Measurements from ENCODE around the gene KLHL7.
"Not testable (repeated sequence)": the region's sequence is repeated elsewhere in the genome, so short reads cannot be mapped to it uniquely, and the experiment has no call there.

The KLHL7 gene

GRCh38 chr7:23109470-23109869 is 3.9 kb downstream of the KLHL7 start:
- no peak for DNase-seq

- DNase-seq: no peak
These were observed 9.3 kb downstream of the KLHL7 start for GRCh38 chr7:23114896-23115295.

DNA sequence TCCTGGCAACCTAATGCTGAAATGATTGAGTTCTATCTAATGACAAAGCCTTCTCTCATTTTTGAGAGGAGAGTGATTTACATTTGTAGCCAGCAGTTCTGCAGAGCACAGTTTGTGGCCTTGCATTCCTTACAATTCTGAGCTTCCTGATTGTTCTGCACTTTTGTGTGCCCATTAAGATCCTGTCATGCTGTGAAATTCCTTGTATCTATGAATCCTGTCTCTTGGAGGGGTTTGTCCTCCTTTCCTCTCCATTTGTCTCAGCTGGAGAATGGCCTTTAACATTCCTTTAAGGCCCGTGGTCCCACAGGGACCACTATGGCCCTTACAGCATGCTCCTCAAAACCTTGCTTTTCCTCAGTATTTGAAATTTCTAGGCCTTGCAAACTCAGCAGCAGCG is 10.4 kb downstream of the KLHL7 start:
- DNase-seq: no peak

DNA sequence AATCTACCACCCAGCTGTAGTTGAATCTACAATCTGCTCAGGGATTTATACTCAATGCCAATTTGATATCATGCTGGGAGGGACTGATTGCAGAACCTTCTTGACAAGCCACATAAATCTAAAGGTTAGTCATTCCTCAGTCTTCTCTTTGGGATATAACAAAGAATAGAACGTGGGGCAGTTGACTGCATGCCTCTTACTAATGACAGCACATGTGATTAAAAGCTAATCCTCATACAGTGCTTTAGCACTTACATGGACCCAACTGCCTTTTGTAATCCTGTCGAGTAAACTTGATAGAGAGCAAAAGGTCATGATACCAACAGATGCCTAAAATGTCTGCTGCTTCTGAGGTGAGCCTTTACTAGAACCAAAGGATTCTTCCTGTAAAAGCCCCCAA is 12.3 kb downstream of the KLHL7 start:
- no peak for DNase-seq

- no peak for DNase-seq
These were observed 14.5 kb downstream of the KLHL7 start for GRCh38 chr7:23120106-23120505.

- no peak for DNase-seq
These were observed 15.6 kb downstream of the KLHL7 start for GRCh38 chr7:23121165-23121564.

GRCh38 chr7:23123007-23123406 is 17.4 kb downstream of the KLHL7 start:
- DNase-seq: no peak

DNA sequence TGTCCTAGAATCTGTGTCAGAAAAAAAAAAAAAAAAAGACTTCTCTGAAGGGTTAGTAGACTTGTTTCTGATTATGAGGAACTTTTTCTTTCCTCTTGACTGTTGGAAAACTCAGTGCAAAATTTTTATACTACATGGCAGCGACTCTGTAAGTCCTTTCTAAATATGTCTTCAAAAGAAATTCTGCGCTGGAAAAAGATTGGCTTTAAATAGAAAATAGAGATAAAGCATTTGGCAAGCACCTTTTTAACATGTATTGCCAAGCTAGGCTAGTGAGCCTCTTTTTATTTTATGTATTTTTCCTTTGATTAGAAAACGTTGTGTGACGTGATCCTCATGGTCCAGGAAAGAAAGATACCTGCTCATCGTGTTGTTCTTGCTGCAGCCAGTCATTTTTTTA is 17.9 kb downstream of the KLHL7 start:
- DNase-seq: no peak

DNA sequence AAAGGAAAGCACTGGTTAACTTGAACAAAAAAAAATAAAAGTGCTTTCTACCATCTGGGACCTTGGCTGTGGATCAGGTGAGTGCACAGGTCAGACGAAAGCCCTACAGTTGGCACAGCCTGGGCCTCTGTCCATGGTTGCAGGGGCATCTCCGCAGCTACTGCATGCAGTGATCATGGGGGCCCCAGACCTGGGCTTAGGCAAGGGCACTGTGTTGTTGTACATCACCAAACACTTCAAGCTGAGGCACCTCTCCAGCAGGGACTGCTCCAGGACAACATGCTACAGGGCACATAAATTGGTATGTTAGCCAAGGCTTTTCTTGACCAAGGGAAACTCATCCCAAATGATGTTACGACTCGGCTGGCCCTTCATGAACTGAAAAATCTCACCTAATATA is 23.5 kb downstream of the KLHL7 start:
- no peak for DNase-seq

- DNase-seq: not testable (repeated sequence)
These were observed 26.2 kb downstream of the KLHL7 start for GRCh38 chr7:23131799-23132198.

- no peak for DNase-seq
These were observed 28.2 kb downstream of the KLHL7 start for GRCh38 chr7:23133797-23134196.

GRCh38 chr7:23135755-23136154 is 30.2 kb downstream of the KLHL7 start:
- DNase-seq: no peak

- DNase-seq: no peak
These were observed 30.6 kb downstream of the KLHL7 start for GRCh38 chr7:23136216-23136615.

DNA sequence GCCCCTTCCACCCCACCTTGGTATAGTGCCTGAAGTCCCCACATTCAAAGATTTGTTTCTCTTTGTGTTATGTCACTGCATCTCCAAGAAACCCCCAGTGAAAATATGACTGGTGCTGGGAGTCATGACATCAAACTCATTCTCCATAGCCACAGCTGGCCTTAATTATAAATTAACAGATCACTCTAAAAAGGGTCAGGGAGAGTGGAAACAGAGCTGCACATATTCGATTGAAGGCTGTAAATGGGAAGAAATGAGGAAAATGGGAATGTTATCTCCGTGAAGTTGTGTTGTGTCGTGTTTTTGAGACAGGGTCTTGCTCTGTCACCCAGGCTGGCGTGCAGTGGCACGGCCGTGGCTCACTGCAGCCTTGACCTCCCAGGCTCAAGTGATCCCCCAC is 52.1 kb downstream of the KLHL7 start:
- no peak for DNase-seq

DNA sequence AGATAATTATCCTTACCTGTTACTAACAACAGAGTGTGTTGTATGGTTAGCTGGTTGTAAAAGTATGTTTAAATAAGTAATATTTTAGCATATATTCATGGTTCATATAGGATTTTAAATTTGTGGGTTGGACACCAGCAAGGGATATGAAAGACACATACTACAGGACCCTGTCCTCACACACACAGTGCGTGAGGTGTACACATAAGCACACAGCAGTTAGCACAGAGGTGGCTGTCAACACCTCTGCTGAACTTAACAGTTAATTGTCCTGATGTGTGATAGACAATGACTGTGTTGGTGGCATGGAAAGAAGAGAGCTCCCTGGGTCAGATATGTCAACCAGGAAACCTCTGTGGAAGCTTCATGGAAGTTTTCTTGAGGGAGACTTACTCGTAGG is 53.0 kb downstream of the KLHL7 start:
- no peak for DNase-seq

DNA sequence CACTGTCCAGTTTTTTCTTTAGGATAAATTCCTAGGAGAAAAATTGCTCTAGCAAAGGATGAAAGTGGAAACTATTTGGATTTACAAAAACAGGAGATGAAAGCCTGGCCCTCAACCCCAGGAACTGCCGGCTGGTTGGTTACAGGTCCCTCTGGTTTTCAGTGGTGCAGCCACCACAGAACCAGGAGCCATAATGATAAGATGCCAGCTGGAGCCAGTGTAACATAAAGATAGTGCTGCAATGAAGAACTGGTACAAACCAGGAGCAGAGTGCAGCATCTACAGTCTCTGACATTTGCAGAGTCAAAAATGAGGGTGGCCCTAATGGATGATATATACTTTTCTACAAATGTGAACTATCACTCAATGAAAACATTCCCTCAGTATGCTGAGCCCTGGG is 55.9 kb downstream of the KLHL7 start:
- DNase-seq: no peak

- DNase-seq: no peak
These were observed 59.3 kb downstream of the KLHL7 start for GRCh38 chr7:23164846-23165245.

DNA sequence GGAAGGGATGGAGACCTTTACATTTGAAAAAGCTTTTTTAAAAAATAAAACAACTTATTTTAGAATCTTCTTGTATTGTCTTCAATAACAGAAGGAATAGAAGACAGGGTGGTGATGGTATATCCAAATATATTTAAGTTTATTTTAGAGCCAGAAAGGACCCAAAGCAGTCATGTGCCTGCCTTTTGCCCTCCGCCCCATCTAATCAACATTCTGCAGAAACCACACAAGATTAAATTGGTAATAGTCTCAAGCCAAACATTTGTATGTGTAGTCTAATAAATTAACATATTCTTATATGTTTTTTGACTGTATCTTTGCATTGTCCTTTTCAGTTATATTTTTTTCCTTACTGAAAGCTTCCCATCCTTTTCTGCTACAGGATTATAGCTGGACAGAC is 59.7 kb downstream of the KLHL7 start:
- no peak for DNase-seq

DNA sequence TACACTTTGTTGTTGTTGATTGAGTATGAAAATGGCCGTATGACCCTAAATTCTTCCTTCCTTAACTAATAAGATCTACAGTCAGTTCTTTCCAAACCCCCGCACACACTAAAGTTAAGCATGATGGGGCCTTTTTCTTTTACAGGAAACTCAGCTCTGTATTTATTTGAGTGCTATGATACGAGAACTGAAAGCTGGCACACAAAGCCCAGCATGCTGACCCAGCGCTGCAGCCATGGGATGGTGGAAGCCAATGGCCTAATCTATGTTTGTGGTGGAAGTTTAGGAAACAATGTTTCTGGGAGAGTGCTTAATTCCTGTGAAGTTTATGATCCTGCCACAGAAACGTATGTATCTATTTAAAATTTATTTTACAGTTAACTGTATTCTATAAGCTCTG is 62.1 kb downstream of the KLHL7 start:
- DNase-seq: no peak

DNA sequence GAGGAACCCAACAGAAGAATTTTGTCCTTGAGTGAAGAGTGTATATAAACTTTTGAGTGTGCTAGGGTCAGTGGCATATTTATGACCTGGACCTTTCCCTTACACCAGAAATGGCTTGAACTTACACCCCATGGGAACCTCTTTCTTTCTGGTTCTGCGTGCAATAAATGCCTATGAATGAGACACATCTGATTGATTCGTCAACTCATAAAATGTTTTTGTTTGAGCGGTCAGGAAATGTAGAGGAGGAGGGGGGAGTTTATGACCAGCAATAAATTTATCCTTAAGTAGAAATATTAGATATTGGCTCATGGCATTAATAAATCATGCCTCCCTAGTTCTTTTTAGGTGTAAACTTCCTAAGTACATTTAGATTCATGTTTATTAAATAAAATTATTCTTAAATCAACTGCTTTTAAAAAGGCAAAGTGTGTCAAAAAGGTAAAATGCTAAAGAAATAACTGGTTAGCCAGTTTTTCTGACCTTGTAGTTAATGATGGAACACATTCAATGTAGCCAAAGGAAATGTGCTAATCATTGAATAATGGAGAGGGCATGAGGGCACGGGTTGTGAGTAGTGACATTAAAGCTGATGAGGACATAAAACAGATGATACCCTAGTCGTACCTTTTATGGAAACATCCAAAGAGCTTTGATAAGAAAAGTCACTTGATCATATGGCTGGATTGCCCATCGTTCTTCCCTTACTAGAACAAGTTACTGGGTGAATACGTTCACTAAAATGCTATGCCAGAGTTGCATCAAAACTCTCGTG is 62.7 kb downstream of the KLHL7 start:
- DNase-seq: no peak

DNA sequence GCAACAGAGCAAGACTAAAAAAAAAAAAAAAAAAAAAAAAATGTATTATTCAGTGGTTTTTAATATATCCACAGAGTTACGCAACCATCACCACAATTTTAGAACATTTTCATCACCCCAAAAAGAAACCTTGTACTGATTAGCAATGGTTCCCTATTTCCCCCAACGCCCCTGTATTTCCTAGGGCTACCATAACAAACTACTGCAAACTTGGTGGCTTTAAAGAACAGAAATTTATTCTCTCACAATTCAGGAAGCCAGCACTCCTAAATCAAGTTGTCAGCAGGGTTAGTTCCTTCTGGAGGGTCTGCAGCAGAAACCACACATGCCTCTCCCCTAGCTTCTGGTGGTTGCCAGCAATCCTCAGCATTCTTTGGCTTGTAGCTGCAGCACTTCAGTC is 70.4 kb downstream of the KLHL7 start:
- DNase-seq: no peak

- DNase-seq: peak; percentile 96
These were observed 76.3 kb downstream of the KLHL7 start, which contains the start of gene NUP42 for GRCh38 chr7:23181684-23182553. Gene NUP42 (plus strand): TSS chr7:23182048. CDS start chr7:23182086, 38 bp downstream.

DNA sequence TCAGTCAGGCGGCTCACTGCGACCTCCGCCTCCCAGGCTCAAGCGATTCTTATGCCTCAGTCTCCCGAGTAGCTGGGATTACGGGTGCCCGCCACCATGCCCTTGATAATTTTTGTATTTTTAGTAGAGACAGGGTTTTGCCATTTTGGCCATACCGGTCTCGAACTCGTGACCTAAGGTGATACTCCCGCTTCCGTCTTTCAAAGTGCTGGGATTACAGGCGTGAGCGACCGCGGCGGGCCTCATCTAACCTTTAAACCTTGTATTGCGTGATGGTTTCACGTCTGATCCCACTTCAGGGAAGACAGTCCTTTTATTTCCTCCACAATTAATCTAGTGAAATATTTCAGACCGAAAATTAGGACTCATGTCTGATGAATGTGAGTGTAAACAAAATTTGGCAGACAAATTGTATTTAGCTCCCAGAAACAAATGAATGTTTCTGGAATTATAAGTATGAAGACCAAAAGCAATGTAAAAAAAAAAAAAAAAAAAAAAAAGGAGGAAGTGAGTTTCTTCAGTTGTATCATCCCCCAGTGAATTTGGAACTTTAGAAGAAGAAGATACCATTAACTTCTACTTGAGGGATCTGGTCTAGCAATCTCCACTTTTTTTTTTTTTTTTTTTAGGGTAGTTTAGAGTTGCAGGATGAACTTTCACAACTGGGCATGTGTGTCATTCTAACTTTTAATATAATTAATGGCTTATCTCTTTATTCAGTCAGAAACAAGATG is 77.9 kb downstream of the KLHL7 start:
- DNase-seq: no peak
